Stimulated activated CD8-positive, alpha-beta memory T cell treated with anti-CD3 and anti-CD28 coated beads, Interleukin-7, amount 100 ng/mL, for 1 hour (primary cell): ENCODE data around the gene UBAP1L.
"Not testable (repeated sequence)": the region's sequence is repeated elsewhere in the genome, so short reads cannot be mapped to it uniquely, and the experiment has no call there.

ENCODE experiments used
- DNase-seq, 2 donors: peaks; one replicate each; pipeline ENCODE4 v3.0.0-alpha.2; 2020; ENCODE audit warnings: low read depth in 2 of 2

UBAP1L gene

DNA sequence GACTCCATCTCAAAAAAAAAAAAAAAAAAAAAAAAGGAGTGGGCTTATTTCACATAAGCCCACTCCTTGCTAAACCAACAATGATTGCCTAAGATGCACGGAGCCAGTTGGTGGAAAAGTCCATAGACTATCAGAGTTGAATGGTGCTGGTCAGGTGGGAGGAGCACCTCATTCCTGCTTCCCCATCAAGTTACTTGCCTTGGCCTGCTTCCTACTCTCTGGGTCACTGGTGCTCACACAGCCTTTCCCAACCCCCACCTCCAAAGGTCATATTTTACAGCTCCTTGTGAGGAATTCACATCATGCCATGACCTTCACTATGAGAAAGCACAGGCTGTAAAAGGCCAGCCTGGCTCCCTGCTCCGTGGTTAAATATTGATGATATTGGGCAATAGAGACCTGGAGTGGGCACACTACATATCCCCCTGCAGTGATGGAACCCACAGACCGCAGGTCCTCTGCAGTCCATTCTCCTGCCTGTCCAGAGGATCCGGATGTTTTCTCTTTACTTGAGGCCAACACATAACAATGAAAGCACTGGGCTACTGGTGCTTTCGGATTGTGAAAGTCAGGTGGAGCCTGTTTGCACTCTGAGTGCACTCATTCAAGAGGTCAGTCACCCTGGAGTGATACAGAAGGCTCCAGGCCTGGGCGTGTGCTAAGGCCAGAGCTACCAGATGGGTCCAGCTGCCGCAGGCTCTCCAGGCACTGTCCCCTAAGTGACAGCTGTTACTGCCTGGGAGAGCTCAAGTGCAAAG lies 70.1 kb downstream of the UBAP1L start, which contains the start of gene SLC51B:
Gene SLC51B, plus strand, starts transcription at position 664 of the 758 bp plus-strand sequence. CDS start 4,618 bp downstream, outside the sequence.
- DNase-seq, result no peak

DNA sequence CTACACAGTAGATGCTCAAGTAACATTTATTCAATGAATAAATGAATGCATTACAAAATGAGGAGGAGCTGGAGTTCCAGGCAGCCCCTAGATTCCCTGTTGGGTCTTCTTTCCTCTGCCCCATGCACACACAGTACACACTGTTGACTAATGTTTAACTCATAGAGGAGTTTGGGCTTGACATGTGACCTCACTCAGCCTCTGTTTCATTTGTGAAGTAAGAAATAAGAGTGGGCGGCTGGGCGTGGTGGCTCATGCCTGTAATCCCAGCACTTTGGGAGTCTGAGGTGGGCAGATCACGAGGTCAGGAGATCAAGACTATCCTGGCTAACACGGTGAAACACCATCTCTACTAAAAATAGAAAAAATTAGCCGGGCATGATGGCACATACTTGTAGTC lies 70.8 kb downstream of the UBAP1L start:
- not testable (repeated sequence) for DNase-seq

DNA sequence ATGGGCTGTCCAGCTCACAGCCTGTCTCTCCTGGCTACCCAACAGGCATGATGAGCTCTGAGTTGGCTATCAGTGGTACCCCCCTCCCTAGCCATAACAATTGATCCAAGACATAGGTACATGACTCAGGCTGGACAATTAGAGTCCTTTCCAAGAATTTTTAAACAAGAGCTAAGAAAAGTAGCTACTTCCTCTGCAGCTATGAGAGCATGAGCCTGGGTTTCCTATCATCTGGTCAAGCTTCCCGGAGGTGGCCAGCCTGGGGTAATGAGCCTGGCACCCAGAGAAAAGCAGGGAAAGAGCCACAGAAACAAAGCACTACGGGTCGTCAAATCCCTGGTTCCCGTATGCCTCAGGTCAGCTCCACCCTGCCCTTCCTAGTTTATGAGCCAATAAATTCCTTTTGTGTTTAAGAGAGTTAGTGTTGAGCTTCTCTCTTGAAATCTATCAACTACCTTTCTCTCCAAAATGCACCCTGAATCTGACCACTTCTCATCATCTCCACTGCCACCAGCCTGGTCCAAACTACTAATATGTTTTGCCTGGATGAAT lies 72.1 kb downstream of the UBAP1L start:
- no peak for DNase-seq
